ENCODE data around the gene TANGO6. TPM values are rescaled to one million over a fixed set of nuclear protein-coding genes. Genes with fewer than 3 reads are reported as not detected.

The TANGO6 gene
- total RNA-seq (2021; fragmentation: NEBNext Ultra II Directional; extraction: Animal tissue kit (Norgen Biotek cat#: 25700)) = 15.8 and 19.5 TPM in 2 replicates
- 5.0 and 6.7 TPM in 2 replicates for polyA plus RNA-seq (2011; rRNA removed)
- 7.7 TPM for polyA plus RNA-seq (2011; cell fraction: cytosol; rRNA removed)
- 11.3 TPM for polyA plus RNA-seq (2011; cell fraction: nucleus; rRNA removed)
- 11.0 to 15.4 TPM (median 12.1 TPM) in 4 replicates for polyA plus RNA-seq (2012, experiment 1 of 2)
- 2.4 TPM for polyA plus RNA-seq (2012, experiment 2 of 2)
- polyA plus RNA-seq (2013, experiment 1 of 2) = 6.0 TPM
- 6.6 TPM for polyA plus RNA-seq (2013, experiment 2 of 2)
- 75.0 and 86.1 TPM in 2 replicates for polyA minus RNA-seq (2011; rRNA and poly(A)+ RNA removed)
- 21.8 TPM for polyA minus RNA-seq (2011; cell fraction: cytosol; rRNA and poly(A)+ RNA removed)
- 49.2 TPM for polyA minus RNA-seq (2011; cell fraction: nucleus; rRNA and poly(A)+ RNA removed)
- long read RNA-seq, experiment 1, full-length matches to known transcripts = 2 of 9 reads
- long read RNA-seq, experiment 1, partial matches to known transcripts = 6 of 9 reads
- long read RNA-seq, experiment 1, other reads (novel, unspliced or antisense) = 1 of 9 reads
- long read RNA-seq, experiment 2, partial matches to known transcripts = 3 of 5 reads
- long read RNA-seq, experiment 2, other reads (novel, unspliced or antisense) = 1 of 5 reads

DNA sequence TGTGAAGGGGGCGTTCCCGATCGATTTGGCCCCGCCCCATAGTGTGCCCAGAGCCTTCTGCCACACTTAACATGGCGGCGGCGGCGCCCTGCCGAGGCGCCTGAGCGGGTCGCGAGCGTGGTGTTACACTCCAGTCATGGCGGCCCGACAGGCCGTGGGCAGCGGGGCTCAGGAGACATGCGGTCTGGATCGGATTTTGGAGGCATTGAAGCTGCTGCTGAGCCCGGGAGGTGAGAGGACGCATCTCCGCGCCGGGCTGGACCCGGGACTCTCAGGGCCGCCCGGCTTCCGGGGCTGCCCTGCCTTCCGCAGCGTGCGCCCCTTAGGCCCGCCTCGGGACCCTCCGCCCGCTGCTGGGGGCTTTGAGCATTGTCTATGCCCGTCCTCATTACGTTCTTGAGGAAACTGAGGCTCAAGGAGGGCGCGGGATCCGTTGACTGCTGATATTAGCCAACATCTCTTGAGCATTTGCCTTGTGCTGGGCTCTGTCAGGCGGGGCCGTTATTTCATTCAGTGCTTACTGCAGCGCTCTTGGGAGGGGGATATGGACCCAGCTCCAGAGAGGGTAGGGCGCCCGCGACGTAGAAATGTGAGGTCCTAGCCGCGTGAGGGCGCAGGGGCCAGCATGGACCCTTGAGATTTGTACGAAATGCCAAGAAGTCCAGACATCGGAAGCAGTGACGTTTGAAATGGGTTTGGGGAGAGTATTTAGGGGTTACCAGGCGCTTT is at the start of gene TANGO6:
TANGO6 (plus strand) TSS at position 50 of the 729 bp plus-strand sequence; CDS start at position 137, 87 bp downstream.
- no peaks in the 10 kb centered on the region for H3K9me3 ChIP-seq (ENCODE audit: insufficient read depth in 2 of 2, low read depth in 1 of 2, low read length in 1 of 2)
- FAIRE-seq (no peak), DNase-seq (ENCODE audit: low read depth in 1 of 2, low spot score in 2 of 2) (peak; percentile 49 to 94)
- no peak within 1 kb of the TSS for H2BK20ac ChIP-seq (ENCODE audit: low read length)
- no peak within 1 kb of the TSS for H2AK5ac ChIP-seq (ENCODE audit: low read depth, low read length)
- H3K79me2 ChIP-seq (ENCODE audit: control insufficient read depth in 1 of 2, insufficient read depth in 2 of 2, low read length in 2 of 2) = no peaks in the 10 kb centered on the region
- peak within 1 kb of the TSS; percentile 66 to 87 for H3K4me2 ChIP-seq (ENCODE audit: insufficient read depth in 1 of 2, low read depth in 2 of 2, low read length in 2 of 2)
- H3K18ac ChIP-seq (ENCODE audit: extremely low read depth, low read length) = peak within 1 kb of the TSS; percentile 99
- H3K56ac ChIP-seq (replicated peaks; ENCODE audit: insufficient read length, low read depth, low read length) = peak within 1 kb of the TSS; percentile 81
- H3K27ac ChIP-seq (ENCODE audit: low read depth, low read length) = peak within 1 kb of the TSS; percentile 69
- peak within 1 kb of the TSS; percentile 97 for H4K91ac ChIP-seq (replicated peaks; ENCODE audit: insufficient read length, low read length)
- ChIA-PET CTCF (ENCODE audit: partially characterized antibody) (interaction anchor here (0.6 to 3.3 kb wide), 17 partner anchors 9 to 522 kb away, joined by 3 to 12 read pairs (median 4); no protein-coding TSS in a partner anchor), POLR2A (ENCODE audit: partially characterized antibody) (interaction anchor here (0.7 to 3.2 kb wide), 11 partner anchors 9 to 487 kb away, joined by 3 to 12 read pairs (median 3); partner anchors contain the start of genes CDH3, CHTF8, PDF and UTP4)
- H3K9ac ChIP-seq (replicated peaks in 1 of 4; ENCODE audit: extremely low read depth in 1 of 4, low read depth in 3 of 4, low read length in 3 of 4) = peak within 1 kb of the TSS; percentile 55 to 81 (median 68)
- H3K27me3 ChIP-seq (replicated peaks in 1 of 4; ENCODE audit: control insufficient read depth in 3 of 4, extremely low read depth in 1 of 4, insufficient read depth in 3 of 4, low read length in 3 of 4) = no peaks in the 10 kb centered on the region
- peaks cover 6% of the 10 kb centered on the region for H3K23me2 ChIP-seq (ENCODE audit: low read depth, low read length)
- H2BK120ac ChIP-seq (replicated peaks; ENCODE audit: low read depth, low read length) = no peak within 1 kb of the TSS
- H2BK15ac ChIP-seq (ENCODE audit: low read length) = peak within 1 kb of the TSS; percentile 81; the same call in 1 of the 2 replicates
- H4K20me1 ChIP-seq (replicated peaks in 1 of 2; ENCODE audit: control insufficient read depth in 1 of 2, insufficient read depth in 2 of 2, low read length in 2 of 2) = no peaks in the 10 kb centered on the region
- no peak within 1 kb of the TSS for H3K4ac ChIP-seq (replicated peaks; ENCODE audit: insufficient read length, low read depth, low read length)
- peak within 1 kb of the TSS; percentile 52; the same call in 1 of the 2 replicates for H2BK12ac ChIP-seq (ENCODE audit: low read depth, low read length)
- H2AFZ ChIP-seq (ENCODE audit: low read length) = peak within 1 kb of the TSS; percentile 87
- H3K23ac ChIP-seq (ENCODE audit: insufficient read length) = no peak within 1 kb of the TSS
- H3K36me3 ChIP-seq (ENCODE audit: control insufficient read depth in 2 of 4, insufficient read depth in 4 of 4, low read length in 3 of 4) = no peaks in the 10 kb centered on the region
- peak within 1 kb of the TSS; percentile 97 for H4K5ac ChIP-seq (ENCODE audit: insufficient read length, low read depth, low read length)
- peak within 1 kb of the TSS; percentile 69; the same call in 1 of the 2 replicates for H4K8ac ChIP-seq (ENCODE audit: extremely low read depth, insufficient read depth, low read length)
- no peaks in the 10 kb centered on the region for H3K79me1 ChIP-seq (ENCODE audit: low read depth, low read length)
- H3K14ac ChIP-seq (ENCODE audit: insufficient read length) = no peak within 1 kb of the TSS
- peak within 1 kb of the TSS; percentile 90; the same call in 1 of the 2 replicates for H2BK5ac ChIP-seq (ENCODE audit: low read depth, low read length)
- no peaks in the 10 kb centered on the region for H3K4me1 ChIP-seq (replicated peaks in 1 of 4; ENCODE audit: control insufficient read depth in 3 of 4, insufficient read depth in 4 of 4, low read length in 3 of 4)
- WGBS, 2 experiments (ENCODE audit: extremely low coverage in 1 of 2, insufficient coverage in 1 of 2, insufficient read length in 1 of 2, insufficient replicate concordance in 2 of 2, low coverage in 1 of 2, low lambda C conversion rate in 2 of 2, missing lambda C conversion rate in 1 of 2) = 2% methylated on average over 54 of the region's 55 CpGs; no CpG with 5 or more reads in 1 of the 2 experiments
- H3K4me3 ChIP-seq (ENCODE audit: extremely low read depth in 1 of 4, insufficient read depth in 2 of 4, low read depth in 3 of 4, low read length in 4 of 4) = peak within 1 kb of the TSS; percentile 72 to 91 (median 80)
- TF ChIP-seq BRCA1 (IDR thresholded peaks at IDR 0.05; ENCODE audit: low read depth, low read length) = no peak
- TF ChIP-seq KDM1A (IDR thresholded peaks at IDR 0.05; ENCODE audit: borderline replicate concordance, low read length) = peak; percentile 47; the same call in 1 of the 2 replicates
- peak; percentile 66; the same call in 1 of the 2 replicates for TF ChIP-seq TBP (IDR thresholded peaks at IDR 0.05; ENCODE audit: low read depth, low read length)
- no peak for TF ChIP-seq POU5F1 (IDR thresholded peaks at IDR 0.05; ENCODE audit: low read depth, low read length)
- no peak for TF ChIP-seq HDAC6 (IDR thresholded peaks at IDR 0.05; ENCODE audit: low read depth, low read length)
- TF ChIP-seq, protein P1, sequence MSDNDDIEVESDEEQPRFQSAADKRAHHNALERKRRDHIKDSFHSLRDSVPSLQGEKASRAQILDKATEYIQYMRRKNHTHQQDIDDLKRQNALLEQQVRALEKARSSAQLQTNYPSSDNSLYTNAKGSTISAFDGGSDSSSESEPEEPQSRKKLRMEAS (IDR thresholded peaks at IDR 0.05) = peak; percentile 74
- no peak for TF ChIP-seq SUZ12 (IDR thresholded peaks at IDR 0.05; ENCODE audit: low read length)
- TF ChIP-seq CTBP2 (IDR thresholded peaks at IDR 0.05; ENCODE audit: borderline replicate concordance, insufficient read depth, insufficient read length, low read length) = no peak
- TF ChIP-seq POLR2A (IDR thresholded peaks at IDR 0.05; ENCODE audit: control extremely low read depth in 1 of 2, low read depth in 2 of 2, low read length in 2 of 2) = peak; percentile 82 to 83
